ENCODE results near the gene TIMM17B. TPM values are rescaled to one million over a fixed set of nuclear protein-coding genes. Genes with fewer than 3 reads are reported as not detected.
A peak's percentile ranks its signal among the peaks of the same experiment; 100 is the strongest.
"Not testable (repeated sequence)": the region's sequence is repeated elsewhere in the genome, so short reads cannot be mapped to it uniquely, and the experiment has no call there.

Gene TIMM17B
- total and polyA plus RNA-seq, 9 donors = 29.0 to 44.4 (median 34.4) TPM

DNA sequence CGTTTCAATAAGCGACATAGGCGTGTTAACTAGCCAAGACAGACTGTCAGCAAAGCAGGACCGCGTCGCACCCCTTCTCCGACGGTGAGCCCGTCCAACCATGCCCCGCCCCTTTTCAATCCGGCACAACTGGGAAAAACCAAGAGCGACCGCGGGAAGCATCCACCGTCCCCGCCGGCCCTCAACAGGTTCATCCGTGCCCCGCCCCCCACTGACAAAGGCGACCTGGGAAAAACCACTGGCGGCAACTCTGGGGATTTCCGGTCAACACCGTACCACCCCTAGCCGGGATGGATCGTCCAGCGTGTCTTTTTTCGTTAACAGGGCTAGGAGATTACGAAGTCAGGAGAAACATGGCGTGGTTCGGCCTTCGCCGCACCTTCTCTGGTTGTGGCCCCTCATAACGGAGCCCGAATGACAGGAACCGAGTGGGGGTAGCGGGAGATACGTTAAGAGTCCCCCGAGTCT, 377 bp downstream of the TIMM17B start:
- Histone ChIP-seq H3K4me1 (ENCODE audit: control insufficient read depth, insufficient read depth, low read length) (peaks cover 16% of the 10 kb centered on the region), H3K27ac (ENCODE audit: low read length) (peak overlapping the region; percentile 99), H3K4me3 (ENCODE audit: low read length) (peak overlapping the region; percentile 87), H3K9me3 (replicated peaks; ENCODE audit: control insufficient read depth, low read depth, low read length) (no peaks in the 10 kb centered on the region), H3K27me3 (ENCODE audit: control insufficient read depth, insufficient read depth, low read length) (no peaks in the 10 kb centered on the region), H3K36me3 (ENCODE audit: control insufficient read depth, insufficient read depth, low read length) (peaks cover 24% of the 10 kb centered on the region)
- WGBS (ENCODE audit: insufficient coverage) = 40% methylated on average over 38 of the region's 38 CpGs
- DNase-seq = peak; percentile 86

DNA sequence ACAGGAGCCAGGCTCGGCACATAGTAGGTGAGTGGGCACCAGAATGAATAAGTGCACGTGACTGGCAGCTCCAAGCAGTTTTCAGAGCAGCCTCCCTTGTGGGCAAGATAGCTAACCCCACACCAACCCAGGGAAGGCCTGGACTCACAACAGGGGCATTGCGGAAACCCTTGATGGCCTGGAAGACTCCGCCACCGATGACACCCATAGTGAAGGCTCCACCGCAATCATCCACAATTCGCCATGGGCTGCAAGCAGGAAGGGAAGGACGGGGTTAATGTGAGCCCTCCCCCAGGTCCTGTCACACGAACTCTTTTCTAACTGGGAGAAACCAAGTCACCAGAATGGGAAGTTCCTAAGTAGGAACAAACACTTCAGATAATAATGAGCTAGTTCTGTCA, 957 bp downstream of the TIMM17B start:
- Histone ChIP-seq H3K36me3 (ENCODE audit: control insufficient read depth, insufficient read depth, low read length) (peaks cover 19% of the 10 kb centered on the region), H3K9me3 (replicated peaks; ENCODE audit: control insufficient read depth, low read depth, low read length) (no peaks in the 10 kb centered on the region), H3K4me3 (ENCODE audit: low read length) (peak overlapping the region; percentile 87), H3K27ac (ENCODE audit: low read length) (peak overlapping the region; percentile 99), H3K27me3 (ENCODE audit: control insufficient read depth, insufficient read depth, low read length) (no peaks in the 10 kb centered on the region), H3K4me1 (ENCODE audit: control insufficient read depth, insufficient read depth, low read length) (peaks cover 21% of the 10 kb centered on the region)
- peak; percentile 60 for DNase-seq
- WGBS (ENCODE audit: insufficient coverage) = 55% methylated on average over 4 of the region's 9 CpGs

- WGBS (ENCODE audit: insufficient coverage) = 83% methylated on average over 3 of the region's 6 CpGs
- peaks cover 28% of the 10 kb centered on the region for H3K4me1 ChIP-seq (ENCODE audit: control insufficient read depth, insufficient read depth, low read length)
- peaks cover 11% of the 10 kb centered on the region for H3K36me3 ChIP-seq (ENCODE audit: control insufficient read depth, insufficient read depth, low read length)
- no peak overlapping the region for H3K27ac ChIP-seq (ENCODE audit: low read length)
- no peak for DNase-seq
- H3K4me3 ChIP-seq (ENCODE audit: low read length) = no peak overlapping the region
- no peaks in the 10 kb centered on the region for H3K27me3 ChIP-seq (ENCODE audit: control insufficient read depth, insufficient read depth, low read length)
- no peaks in the 10 kb centered on the region for H3K9me3 ChIP-seq (replicated peaks; ENCODE audit: control insufficient read depth, low read depth, low read length)
Observed at GRCh38 chrX:48894891-48895290, 2.7 kb downstream of the TIMM17B start.

DNA sequence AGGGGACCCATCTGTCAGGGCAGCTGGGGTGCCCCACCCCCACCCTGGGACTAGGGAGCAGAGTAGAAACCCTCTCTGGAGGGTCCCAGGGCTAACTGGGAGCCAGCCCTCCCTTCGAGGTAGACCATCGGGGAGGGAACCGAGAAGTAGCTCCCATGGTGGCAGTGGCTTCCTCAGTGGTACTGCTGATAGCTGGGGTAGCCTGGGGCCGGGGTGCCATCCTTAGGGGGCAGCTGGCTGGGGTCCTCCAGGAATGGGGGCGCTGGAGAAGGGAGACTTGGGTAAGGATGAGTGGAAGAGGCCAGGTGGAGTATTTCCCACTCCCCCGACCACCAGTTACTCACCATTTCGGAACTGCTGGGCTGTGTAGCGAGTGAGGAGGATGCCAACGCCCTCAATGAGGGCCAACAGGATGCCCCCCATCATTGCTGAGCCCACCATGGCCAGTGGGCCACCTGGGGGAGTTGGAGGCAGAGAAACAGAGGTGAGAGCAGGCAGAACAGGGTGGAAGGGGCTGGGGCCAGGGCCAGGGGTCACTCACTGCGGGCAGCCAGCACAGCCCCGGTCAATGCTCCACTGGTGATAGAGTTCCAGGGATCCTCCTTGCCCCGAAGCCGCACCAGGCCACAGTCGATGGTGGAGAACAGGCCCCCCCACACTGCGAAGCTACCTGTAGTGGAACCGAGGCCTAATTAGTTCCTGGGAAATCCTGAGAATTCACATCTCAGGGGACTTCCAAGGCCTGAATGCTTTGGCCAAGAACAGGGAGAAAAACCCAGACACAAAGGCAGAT, 3.8 kb downstream of the TIMM17B start:
- Histone ChIP-seq H3K4me1 (ENCODE audit: control insufficient read depth, insufficient read depth, low read length) (peaks cover 24% of the 10 kb centered on the region), H3K9me3 (replicated peaks; ENCODE audit: control insufficient read depth, low read depth, low read length) (no peaks in the 10 kb centered on the region), H3K27ac (ENCODE audit: low read length) (no peak overlapping the region), H3K27me3 (ENCODE audit: control insufficient read depth, insufficient read depth, low read length) (no peaks in the 10 kb centered on the region), H3K36me3 (ENCODE audit: control insufficient read depth, insufficient read depth, low read length) (peaks cover 11% of the 10 kb centered on the region), H3K4me3 (ENCODE audit: low read length) (no peak overlapping the region)
- no peak for DNase-seq
- WGBS (ENCODE audit: insufficient coverage) = 88% methylated on average over 11 of the region's 16 CpGs

- no CpG with 5 or more reads among the region's 4 CpGs for whole genome bisulfite sequencing (ENCODE audit: insufficient coverage)
- Histone ChIP-seq H3K27me3 (ENCODE audit: control insufficient read depth, insufficient read depth, low read length) (no peaks in the 10 kb centered on the region), H3K9me3 (replicated peaks; ENCODE audit: control insufficient read depth, low read depth, low read length) (no peaks in the 10 kb centered on the region), H3K4me3 (ENCODE audit: low read length) (no peak overlapping the region), H3K36me3 (ENCODE audit: control insufficient read depth, insufficient read depth, low read length) (peaks cover 11% of the 10 kb centered on the region), H3K4me1 (ENCODE audit: control insufficient read depth, insufficient read depth, low read length) (peaks cover 19% of the 10 kb centered on the region), H3K27ac (ENCODE audit: low read length) (no peak overlapping the region)
- no peak for DNase-seq
Observed at GRCh38 chrX:48892896-48893295, 4.7 kb downstream of the TIMM17B start.

DNA sequence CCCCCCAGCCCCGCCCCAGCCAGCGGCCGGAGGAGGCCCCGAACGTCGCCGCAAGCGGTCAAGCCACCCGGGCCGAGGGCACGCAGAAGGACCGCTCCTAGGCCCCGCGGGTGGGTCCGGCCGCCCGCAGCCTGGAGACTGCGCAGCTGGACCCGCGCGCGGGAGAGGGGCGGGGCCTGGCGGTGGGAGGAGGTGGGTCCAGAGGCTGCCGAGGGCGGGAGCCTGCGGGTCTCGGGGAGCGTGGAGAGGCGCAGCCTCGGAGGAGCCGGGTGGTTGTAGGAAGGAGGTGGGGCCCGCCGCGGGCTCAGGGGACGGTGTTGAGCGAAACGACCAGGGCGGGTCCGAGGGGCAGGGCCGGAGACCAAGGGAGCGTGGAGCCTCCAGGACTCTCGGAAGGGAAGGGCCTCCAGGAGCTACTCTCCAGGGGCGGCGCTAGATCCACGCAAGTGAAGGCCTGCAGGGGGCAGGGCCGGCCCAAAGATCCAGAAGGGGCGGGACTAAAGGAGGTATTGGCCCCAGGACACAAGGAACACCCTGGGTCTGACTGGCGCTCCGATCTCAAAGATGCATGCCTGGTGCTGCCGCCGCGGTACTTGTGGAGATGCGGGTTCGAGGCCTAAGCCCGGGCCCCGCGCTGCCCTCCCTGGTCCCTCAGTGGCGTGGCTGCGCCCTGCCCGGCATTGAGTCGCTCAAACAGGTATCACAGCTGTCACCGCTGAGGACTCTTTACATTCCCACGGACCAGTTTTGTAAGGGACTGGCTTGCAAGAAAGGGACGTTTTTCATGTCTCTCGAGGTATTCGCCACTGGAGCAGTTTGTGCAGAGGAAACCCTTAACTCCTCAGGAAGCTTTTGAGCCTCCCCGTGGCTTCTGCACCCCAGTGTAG, 5.9 kb downstream of the TIMM17B start:
- Histone ChIP-seq H3K9me3 (replicated peaks; ENCODE audit: control insufficient read depth, low read depth, low read length) (no peaks in the 10 kb centered on the region), H3K27ac (ENCODE audit: low read length) (peak overlapping the region; percentile 51), H3K4me1 (ENCODE audit: control insufficient read depth, insufficient read depth, low read length) (peaks cover 17% of the 10 kb centered on the region), H3K4me3 (ENCODE audit: low read length) (peak overlapping the region; percentile 54), H3K27me3 (ENCODE audit: control insufficient read depth, insufficient read depth, low read length) (no peaks in the 10 kb centered on the region), H3K36me3 (ENCODE audit: control insufficient read depth, insufficient read depth, low read length) (peaks cover 11% of the 10 kb centered on the region)
- WGBS (ENCODE audit: insufficient coverage) = 36% methylated on average over 61 of the region's 68 CpGs
- peak; percentile 90 for DNase-seq

- peaks cover 13% of the 10 kb centered on the region for H3K4me1 ChIP-seq (ENCODE audit: control insufficient read depth, insufficient read depth, low read length)
- peaks cover 11% of the 10 kb centered on the region for H3K36me3 ChIP-seq (ENCODE audit: control insufficient read depth, insufficient read depth, low read length)
- no peaks in the 10 kb centered on the region for H3K27me3 ChIP-seq (ENCODE audit: control insufficient read depth, insufficient read depth, low read length)
- DNase-seq = no peak
- H3K4me3 ChIP-seq (ENCODE audit: low read length) = peak overlapping the region; percentile 54
- no peak overlapping the region for H3K27ac ChIP-seq (ENCODE audit: low read length)
- 32% methylated on average over 35 of the region's 35 CpGs for WGBS (ENCODE audit: insufficient coverage)
- no peaks in the 10 kb centered on the region for H3K9me3 ChIP-seq (replicated peaks; ENCODE audit: control insufficient read depth, low read depth, low read length)
Observed at GRCh38 chrX:48890934-48891401, 6.6 kb downstream of the TIMM17B start.

DNA sequence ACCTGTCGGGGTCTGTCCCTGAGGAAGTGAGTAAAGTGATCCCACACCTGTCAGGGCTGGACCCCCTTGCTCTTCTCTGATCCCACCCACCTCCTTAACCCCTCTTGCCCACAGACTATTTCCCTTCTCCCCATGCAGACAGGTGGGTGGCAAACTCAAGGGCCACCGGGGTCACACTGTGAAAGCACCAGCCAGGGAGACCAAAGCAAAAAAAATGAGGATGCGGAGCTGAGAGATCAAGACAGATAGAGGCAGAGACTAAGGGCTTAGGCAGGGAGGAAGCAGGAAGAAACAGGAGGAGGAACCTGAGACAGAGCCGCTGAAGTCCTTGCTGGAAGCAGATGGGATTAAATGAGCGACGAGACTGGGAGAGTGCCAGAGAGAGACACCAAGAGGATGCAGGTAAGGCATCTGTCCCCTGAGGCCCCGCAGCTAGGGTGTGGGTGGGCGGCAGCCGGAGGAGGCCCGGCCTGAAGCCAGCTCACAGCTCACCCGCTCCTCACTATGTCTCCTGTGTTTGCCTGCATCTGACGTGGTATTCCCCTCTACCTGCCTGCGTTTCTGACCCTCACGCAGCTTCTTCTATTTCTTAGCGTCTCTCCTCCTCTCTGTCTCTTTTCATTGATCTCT, 7.2 kb downstream of the TIMM17B start:
- Histone ChIP-seq H3K27me3 (ENCODE audit: control insufficient read depth, insufficient read depth, low read length) (no peaks in the 10 kb centered on the region), H3K4me1 (ENCODE audit: control insufficient read depth, insufficient read depth, low read length) (peaks cover 13% of the 10 kb centered on the region), H3K27ac (ENCODE audit: low read length) (no peak overlapping the region), H3K36me3 (ENCODE audit: control insufficient read depth, insufficient read depth, low read length) (peaks cover 11% of the 10 kb centered on the region), H3K9me3 (replicated peaks; ENCODE audit: control insufficient read depth, low read depth, low read length) (no peaks in the 10 kb centered on the region), H3K4me3 (ENCODE audit: low read length) (peak overlapping the region; percentile 54)
- DNase-seq = no peak
- WGBS (ENCODE audit: insufficient coverage) = 47% methylated on average over 14 of the region's 15 CpGs

DNA sequence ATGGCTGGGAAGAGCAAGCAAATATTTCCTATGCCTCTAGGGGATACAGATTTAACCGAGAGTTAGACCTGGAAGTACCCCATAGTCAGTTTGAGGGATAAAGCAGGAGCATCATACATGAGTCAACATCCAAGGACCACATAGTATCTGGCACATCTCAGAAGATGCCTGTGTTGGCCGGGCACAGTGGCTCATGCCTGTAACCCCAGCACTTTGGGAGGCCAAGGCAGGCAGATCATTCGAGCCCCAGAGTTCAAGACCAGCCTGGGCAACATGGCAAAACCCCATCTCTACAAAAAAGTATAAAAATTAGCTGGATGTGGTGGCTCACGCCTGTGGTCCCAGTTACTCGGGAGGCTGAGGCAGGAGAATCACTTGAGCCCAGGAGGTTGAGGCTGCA, 11.0 kb downstream of the TIMM17B start:
- WGBS (ENCODE audit: insufficient coverage) = 72% methylated on average over 3 of the region's 5 CpGs
- H3K27ac ChIP-seq (ENCODE audit: low read length); DNase-seq; H3K4me3 ChIP-seq (ENCODE audit: low read length); H3K36me3 ChIP-seq (ENCODE audit: control insufficient read depth, insufficient read depth, low read length); H3K27me3 ChIP-seq (ENCODE audit: control insufficient read depth, insufficient read depth, low read length); H3K4me1 ChIP-seq (ENCODE audit: control insufficient read depth, insufficient read depth, low read length); H3K9me3 ChIP-seq (replicated peaks; ENCODE audit: control insufficient read depth, low read depth, low read length): not testable (repeated sequence)

DNA sequence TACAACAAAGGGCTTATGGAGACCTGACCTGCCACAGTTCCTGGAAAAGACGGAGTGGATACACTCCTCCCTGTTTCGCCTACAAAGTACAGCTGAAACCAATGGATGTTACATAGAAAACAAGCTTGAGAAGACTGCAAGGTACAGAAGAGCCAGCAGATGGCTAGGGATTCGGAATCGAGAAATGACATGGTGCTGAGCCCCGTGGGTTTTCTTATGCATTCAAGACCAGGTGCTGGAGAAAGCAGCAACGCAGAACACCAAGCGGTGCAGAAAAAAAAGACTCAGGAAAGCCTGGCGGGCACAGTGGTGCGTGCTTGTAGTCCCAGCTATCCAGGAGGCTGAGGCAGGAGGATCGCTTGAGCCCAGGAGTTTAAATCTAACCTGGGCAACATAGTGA, 13.8 kb downstream of the TIMM17B start:
- 71% methylated on average over 10 of the region's 10 CpGs for WGBS (ENCODE audit: insufficient coverage)
- DNase-seq = no peak
- Histone ChIP-seq H3K9me3 (replicated peaks; ENCODE audit: control insufficient read depth, low read depth, low read length) (no peaks in the 10 kb centered on the region), H3K36me3 (ENCODE audit: control insufficient read depth, insufficient read depth, low read length) (no peaks in the 10 kb centered on the region), H3K27me3 (ENCODE audit: control insufficient read depth, insufficient read depth, low read length) (no peaks in the 10 kb centered on the region), H3K4me3 (ENCODE audit: low read length) (no peak overlapping the region), H3K27ac (ENCODE audit: low read length) (no peak overlapping the region), H3K4me1 (ENCODE audit: control insufficient read depth, insufficient read depth, low read length) (no peaks in the 10 kb centered on the region)
